H1 (cell line): ENCODE results near the gene SF3A2. TPM values are rescaled to one million over a fixed set of nuclear protein-coding genes. Genes with fewer than 3 reads are reported as not detected.

ENCODE experiments used
- ASH2L ChIP-seq: fragments of 200-600, 300-600 bp; sonication (generic); IDR thresholded peaks from one replicate; pipeline ENCODE4 v1.7.1; 2017; ENCODE audit warnings: low read length
- BACH1 ChIP-seq: IDR thresholded peaks from 2 replicates; pipeline ENCODE4 v1.6.1; 2012; ENCODE audit warnings: low read length, improper control_type of control experiment
- CBX8 ChIP-seq: fragments of 300-800, 300-1000 bp; sonication (generic); IDR thresholded peaks from 2 replicates; pipeline ENCODE4 v1.7.1; 2016; ENCODE audit warnings: low read depth, low read length, borderline replicate concordance
- CHD7 ChIP-seq: fragments of 300-600 bp; sonication (generic); IDR thresholded peaks from 2 replicates; pipeline ENCODE4 v1.7.1; 2012; ENCODE audit warnings: low read length, moderate library complexity, mild to moderate bottlenecking, inconsistent platforms; ENCODE audit not compliant: insufficient replicate concordance
- EZH2 ChIP-seq: fragments of 200-600 bp; sonication (generic); IDR thresholded peaks from 2 replicates; pipeline ENCODE4 v1.7.1; 2012; ENCODE audit warnings: low read depth, mild to moderate bottlenecking, moderate library complexity, low read length, inconsistent platforms; ENCODE audit not compliant: severe bottlenecking
- JUND ChIP-seq: IDR thresholded peaks from 2 replicates; pipeline ENCODE4 v1.6.1; 2011; ENCODE audit warnings: mild to moderate bottlenecking, improper control_type of control experiment, low read length
- PHF8 ChIP-seq: fragments of 200-600 bp; sonication (generic); conservative IDR thresholded peaks from 2 replicates; pipeline ENCODE4 v1.7.1; 2012; ENCODE audit warnings: low read depth, mild to moderate bottlenecking, inconsistent platforms, low read length, moderate library complexity
- RFX5 ChIP-seq: IDR thresholded peaks from 2 replicates; pipeline ENCODE4 v1.6.1; 2011; ENCODE audit warnings: low read depth, low read length, improper control_type of control experiment, borderline replicate concordance
- SP1 ChIP-seq: IDR thresholded peaks from 2 replicates; pipeline ENCODE4 v1.6.1; 2011; ENCODE audit warnings: low read depth, low read length
- SP4 ChIP-seq: IDR thresholded peaks from 2 replicates; pipeline ENCODE4 v1.6.1; 2012; ENCODE audit warnings: low read length, inconsistent platforms
- TAF1 ChIP-seq: IDR thresholded peaks from 2 replicates; pipeline ENCODE4 v1.6.1; 2011; ENCODE audit warnings: mild to moderate bottlenecking, low read depth, low read length
- TAF7 ChIP-seq: optimal IDR thresholded peaks from 2 replicates; pipeline ENCODE3; 2011; ENCODE audit warnings: low read depth, mild to moderate bottlenecking, inconsistent platforms, low read length, moderate library complexity, borderline replicate concordance
- ZNF274 ChIP-seq: IDR thresholded peaks from 2 replicates; pipeline ENCODE4 v1.7.0; 2012; ENCODE audit warnings: low read length, borderline replicate concordance; ENCODE audit errors: extremely low read depth
- polyA plus RNA-seq, 7 experiments: library from polyadenylated mRNA; depleted of rRNA in 3 of 7; stranded (reverse) in 5 of 7; unstranded in 2 of 7; fragments of >200 nt in 5 of 7; fragments of 200-250 nt in 2 of 7; gene quantifications; 1 replicate in 5 of 7; 2 replicates in 1 of 7; 4 replicates in 1 of 7; pipeline versions ENCODE4 v1.2.1 to v1.2.3, GENCODE V29; 2011 to 2013; ENCODE audit warnings: missing spikeins in 2 of 7, mixed read lengths in 2 of 7
- total RNA-seq: library from RNA; stranded (reverse); fragmentation: NEBNext Ultra II Directional; extraction: Animal tissue kit (Norgen Biotek cat#: 25700); gene quantifications from 2 replicates; pipeline ENCODE4 v1.2.1, GENCODE V29; 2021

Gene SF3A2
- total and polyA plus RNA-seq, 2 of the 8 experiments (the other 6 are each of a cell fraction or from before 2014, with no cell fraction given): 15.3 to 146 TPM

DNA sequence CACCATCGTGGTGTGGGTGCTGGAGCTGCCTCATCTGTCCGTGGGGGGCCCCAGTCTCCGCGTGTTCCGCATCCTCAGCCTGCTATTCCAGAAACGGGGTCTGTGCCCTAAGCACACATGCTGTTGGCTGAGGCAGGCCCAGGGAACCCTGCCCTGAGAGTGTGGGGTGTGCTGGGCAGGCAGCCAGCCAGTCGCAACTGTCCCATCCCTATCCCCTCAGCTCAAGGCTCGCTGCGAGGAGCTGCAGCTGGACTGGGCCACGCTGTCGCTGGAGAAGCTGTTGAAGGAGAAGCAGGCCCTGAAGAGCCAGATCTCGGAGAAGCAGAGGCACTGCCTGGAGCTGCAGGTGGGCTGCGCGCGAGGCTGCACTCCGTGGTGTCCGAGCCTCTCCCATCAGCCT is 22.4 kb upstream of the SF3A2 start (continued):
- no peak for TF ChIP-seq CHD7
- no peak for TF ChIP-seq CBX8
- no peak for TF ChIP-seq EZH2
- no peak for TF ChIP-seq ASH2L
- no peak for TF ChIP-seq JUND
- TF ChIP-seq PHF8: no peak
- TF ChIP-seq RFX5: no peak
- TF ChIP-seq BACH1: no peak
- no peak for TF ChIP-seq TAF7
- no peak for TF ChIP-seq ZNF274
- TF ChIP-seq SP4: no peak
- TF ChIP-seq TAF1: no peak
- TF ChIP-seq SP1: no peak
